WTC11 (cell line): ENCODE measurements around the gene NFATC3. TPM values are rescaled to one million over a fixed set of nuclear protein-coding genes. Genes with fewer than 3 reads are reported as not detected.

Experiments
- ATAC-seq: fragments of 200-7000 bp; cut with Tn5 transposase; 2 replicates; pipeline ENCODE4 v1.10.0; 2021; ENCODE audit warnings: mild to moderate bottlenecking, moderate library complexity
- CTCF ChIA-PET: fragments of 300-600 bp; sonication (Branson Sonifier 250); formaldehyde crosslinking; loops from one replicate; lab custom pipeline; 2021; ENCODE audit warnings: antibody characterized with exemption; lab: Charles Lee
- POLR2A ChIA-PET: fragments of 350-600 bp; sonication (Branson Sonifier 250); formaldehyde crosslinking; loops from one replicate; lab custom pipeline; 2021; ENCODE audit warnings: antibody characterized with exemption; lab: Charles Lee
- DNase-seq: peaks from one replicate; pipeline ENCODE4 v3.0.0; 2021; ENCODE audit warnings: low spot score
- H3K27ac Mint-ChIP-seq: 2 replicates; pipeline ENCODE4 v1.8.0; 2021; ENCODE audit warnings: mixed read lengths
- H3K27me3 Mint-ChIP-seq: 2 replicates; pipeline ENCODE4 v1.8.0; 2021; ENCODE audit warnings: low read depth, mild to moderate bottlenecking, moderate library complexity, mixed read lengths
- H3K36me3 Mint-ChIP-seq: 2 replicates; pipeline ENCODE4 v1.8.0; 2021; ENCODE audit warnings: mixed read lengths
- H3K4me1 Mint-ChIP-seq: 2 replicates; pipeline ENCODE4 v1.8.0; 2022; ENCODE audit warnings: mixed read lengths
- H3K4me3 Mint-ChIP-seq: 2 replicates; pipeline ENCODE4 v1.8.0; 2021; ENCODE audit warnings: mild to moderate bottlenecking, moderate library complexity, mixed read lengths
- H3K9me3 Mint-ChIP-seq: 2 replicates; pipeline ENCODE4 v1.8.0; 2021; ENCODE audit warnings: mixed read lengths
- CBFB ChIP-seq: sonication (generic); formaldehyde crosslinking; IDR thresholded peaks from 2 replicates; pipeline ENCODE4 v1.8.1; 2022; ENCODE audit warnings: mild to moderate bottlenecking, low read depth, missing genetic modification reagents
- CREM ChIP-seq: sonication (generic); formaldehyde crosslinking; IDR thresholded peaks from 2 replicates; pipeline ENCODE4 v1.8.1; 2022; ENCODE audit warnings: mild to moderate bottlenecking, missing genetic modification reagents, moderate library complexity
- ESRRA ChIP-seq: sonication (generic); formaldehyde crosslinking; IDR thresholded peaks from 2 replicates; pipeline ENCODE4 v1.8.1; 2022; ENCODE audit warnings: mild to moderate bottlenecking, missing genetic modification reagents, borderline replicate concordance
- FOXJ3 ChIP-seq: sonication (generic); formaldehyde crosslinking; IDR thresholded peaks from 2 replicates; pipeline ENCODE4 v1.9.0; 2021; ENCODE audit warnings: missing genetic modification reagents, mild to moderate bottlenecking, borderline replicate concordance
- FOXP1 ChIP-seq: sonication (generic); formaldehyde crosslinking; IDR thresholded peaks from 2 replicates; pipeline ENCODE4 v1.8.0; 2022; ENCODE audit warnings: missing genetic modification reagents, mild to moderate bottlenecking, moderate library complexity, borderline replicate concordance
- GABPB1 ChIP-seq: sonication (generic); formaldehyde crosslinking; IDR thresholded peaks from 2 replicates; pipeline ENCODE4 v1.8.1; 2023; ENCODE audit warnings: mild to moderate bottlenecking, missing genetic modification reagents
- GRHL2 ChIP-seq: fragments of 250-450 bp; sonication (Bioruptor Pico); IDR thresholded peaks from 2 replicates; pipeline ENCODE4 v1.8.0; 2022; ENCODE audit warnings: mild to moderate bottlenecking, moderate library complexity; ENCODE audit not compliant: insufficient replicate concordance, severe bottlenecking
- IRF1 ChIP-seq: sonication (generic); formaldehyde crosslinking; IDR thresholded peaks from 2 replicates; pipeline ENCODE4 v1.8.0; 2023; ENCODE audit warnings: missing genetic modification reagents
- IRF2 ChIP-seq: sonication (generic); formaldehyde crosslinking; IDR thresholded peaks from 2 replicates; pipeline ENCODE4 v1.8.0; 2022; ENCODE audit warnings: low read depth, missing genetic modification reagents, borderline replicate concordance
- NR3C1 ChIP-seq: sonication (generic); formaldehyde crosslinking; conservative IDR thresholded peaks from 2 replicates; pipeline ENCODE4 v1.8.1; 2023; ENCODE audit warnings: low read depth, mild to moderate bottlenecking, missing genetic modification reagents
- SOX15 ChIP-seq: fragments of 250-450 bp; sonication (Bioruptor Pico); IDR thresholded peaks from 2 replicates; pipeline ENCODE4 v1.9.0; 2021; ENCODE audit warnings: mild to moderate bottlenecking
- TEAD4 ChIP-seq: sonication (generic); formaldehyde crosslinking; IDR thresholded peaks from 2 replicates; pipeline ENCODE4 v1.8.0; 2022; ENCODE audit warnings: mild to moderate bottlenecking, missing genetic modification reagents
- TP53 ChIP-seq: sonication (generic); formaldehyde crosslinking; IDR thresholded peaks from 2 replicates; pipeline ENCODE4 v1.8.1; 2023; ENCODE audit warnings: mild to moderate bottlenecking, missing genetic modification reagents
- ZBTB21 ChIP-seq: sonication (generic); formaldehyde crosslinking; IDR thresholded peaks from 2 replicates; pipeline ENCODE4 v1.8.1; 2023; ENCODE audit warnings: mild to moderate bottlenecking, missing genetic modification reagents, borderline replicate concordance
- ZMAT4 ChIP-seq: fragments of 250-450 bp; sonication (Bioruptor Pico); IDR thresholded peaks from 2 replicates; pipeline ENCODE4 v1.9.0; 2021; ENCODE audit warnings: mild to moderate bottlenecking
- ZNF121 ChIP-seq: sonication (generic); formaldehyde crosslinking; IDR thresholded peaks from 2 replicates; pipeline ENCODE4 v1.8.0; 2023; ENCODE audit warnings: missing genetic modification reagents
- ZNF317 ChIP-seq: sonication (generic); formaldehyde crosslinking; IDR thresholded peaks from 2 replicates; pipeline ENCODE4 v1.8.1; 2023; ENCODE audit warnings: low read depth, mild to moderate bottlenecking, moderate library complexity, missing genetic modification reagents, borderline replicate concordance
- ZNF396 ChIP-seq: fragments of 250-450 bp; sonication (Bioruptor Pico); IDR thresholded peaks from 2 replicates; pipeline ENCODE4 v1.8.0; 2021; ENCODE audit warnings: mild to moderate bottlenecking, moderate library complexity, borderline replicate concordance
- total RNA-seq: library from RNA; stranded (reverse); gene quantifications from 3 replicates; pipeline ENCODE4 v1.2.3, GENCODE V29; 2021
- TF ChIP-seq, protein P1 (sequence below): sonication (generic); formaldehyde crosslinking; IDR thresholded peaks from 2 replicates; pipeline ENCODE4 v1.8.1; 2023; ENCODE audit warnings: mild to moderate bottlenecking, missing genetic modification reagents, borderline replicate concordance
- TF ChIP-seq, protein P2 (sequence below): sonication (generic); formaldehyde crosslinking; conservative IDR thresholded peaks from 2 replicates; pipeline ENCODE4 v1.8.1; 2023; ENCODE audit warnings: mild to moderate bottlenecking, low read depth, missing genetic modification reagents, moderate library complexity
- TF ChIP-seq, protein P3 (sequence below): sonication (generic); formaldehyde crosslinking; IDR thresholded peaks from 2 replicates; pipeline ENCODE4 v1.8.0; 2022; ENCODE audit warnings: mild to moderate bottlenecking, missing genetic modification reagents
- TF ChIP-seq, protein P4 (sequence below): fragments of 250-450 bp; sonication (Bioruptor Pico); IDR thresholded peaks from 2 replicates; pipeline ENCODE4 v2.1.2; 2022; ENCODE audit warnings: mild to moderate bottlenecking, moderate library complexity
- TF ChIP-seq, protein P5 (sequence below): sonication (generic); formaldehyde crosslinking; IDR thresholded peaks from 2 replicates; pipeline ENCODE4 v1.8.1; 2022; ENCODE audit warnings: missing genetic modification reagents, borderline replicate concordance

Gene NFATC3
- total RNA-seq, 1 experiment from 2014 or later: 34.6 TPM

- TF ChIP-seq, protein P1, sequence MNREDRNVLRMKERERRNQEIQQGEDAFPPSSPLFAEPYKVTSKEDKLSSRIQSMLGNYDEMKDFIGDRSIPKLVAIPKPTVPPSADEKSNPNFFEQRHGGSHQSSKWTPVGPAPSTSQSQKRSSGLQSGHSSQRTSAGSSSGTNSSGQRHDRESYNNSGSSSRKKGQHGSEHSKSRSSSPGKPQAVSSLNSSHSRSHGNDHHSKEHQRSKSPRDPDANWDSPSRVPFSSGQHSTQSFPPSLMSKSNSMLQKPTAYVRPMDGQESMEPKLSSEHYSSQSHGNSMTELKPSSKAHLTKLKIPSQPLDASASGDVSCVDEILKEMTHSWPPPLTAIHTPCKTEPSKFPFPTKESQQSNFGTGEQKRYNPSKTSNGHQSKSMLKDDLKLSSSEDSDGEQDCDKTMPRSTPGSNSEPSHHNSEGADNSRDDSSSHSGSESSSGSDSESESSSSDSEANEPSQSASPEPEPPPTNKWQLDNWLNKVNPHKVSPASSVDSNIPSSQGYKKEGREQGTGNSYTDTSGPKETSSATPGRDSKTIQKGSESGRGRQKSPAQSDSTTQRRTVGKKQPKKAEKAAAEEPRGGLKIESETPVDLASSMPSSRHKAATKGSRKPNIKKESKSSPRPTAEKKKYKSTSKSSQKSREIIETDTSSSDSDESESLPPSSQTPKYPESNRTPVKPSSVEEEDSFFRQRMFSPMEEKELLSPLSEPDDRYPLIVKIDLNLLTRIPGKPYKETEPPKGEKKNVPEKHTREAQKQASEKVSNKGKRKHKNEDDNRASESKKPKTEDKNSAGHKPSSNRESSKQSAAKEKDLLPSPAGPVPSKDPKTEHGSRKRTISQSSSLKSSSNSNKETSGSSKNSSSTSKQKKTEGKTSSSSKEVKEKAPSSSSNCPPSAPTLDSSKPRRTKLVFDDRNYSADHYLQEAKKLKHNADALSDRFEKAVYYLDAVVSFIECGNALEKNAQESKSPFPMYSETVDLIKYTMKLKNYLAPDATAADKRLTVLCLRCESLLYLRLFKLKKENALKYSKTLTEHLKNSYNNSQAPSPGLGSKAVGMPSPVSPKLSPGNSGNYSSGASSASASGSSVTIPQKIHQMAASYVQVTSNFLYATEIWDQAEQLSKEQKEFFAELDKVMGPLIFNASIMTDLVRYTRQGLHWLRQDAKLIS (CRISPR knock-in tag): no peak
- TF ChIP-seq SOX15 (CRISPR knock-in tag) (no peak), TP53 (CRISPR knock-in tag) (no peak), IRF1 (no peak), CREM (no peak)
- TF ChIP-seq, protein P2, sequence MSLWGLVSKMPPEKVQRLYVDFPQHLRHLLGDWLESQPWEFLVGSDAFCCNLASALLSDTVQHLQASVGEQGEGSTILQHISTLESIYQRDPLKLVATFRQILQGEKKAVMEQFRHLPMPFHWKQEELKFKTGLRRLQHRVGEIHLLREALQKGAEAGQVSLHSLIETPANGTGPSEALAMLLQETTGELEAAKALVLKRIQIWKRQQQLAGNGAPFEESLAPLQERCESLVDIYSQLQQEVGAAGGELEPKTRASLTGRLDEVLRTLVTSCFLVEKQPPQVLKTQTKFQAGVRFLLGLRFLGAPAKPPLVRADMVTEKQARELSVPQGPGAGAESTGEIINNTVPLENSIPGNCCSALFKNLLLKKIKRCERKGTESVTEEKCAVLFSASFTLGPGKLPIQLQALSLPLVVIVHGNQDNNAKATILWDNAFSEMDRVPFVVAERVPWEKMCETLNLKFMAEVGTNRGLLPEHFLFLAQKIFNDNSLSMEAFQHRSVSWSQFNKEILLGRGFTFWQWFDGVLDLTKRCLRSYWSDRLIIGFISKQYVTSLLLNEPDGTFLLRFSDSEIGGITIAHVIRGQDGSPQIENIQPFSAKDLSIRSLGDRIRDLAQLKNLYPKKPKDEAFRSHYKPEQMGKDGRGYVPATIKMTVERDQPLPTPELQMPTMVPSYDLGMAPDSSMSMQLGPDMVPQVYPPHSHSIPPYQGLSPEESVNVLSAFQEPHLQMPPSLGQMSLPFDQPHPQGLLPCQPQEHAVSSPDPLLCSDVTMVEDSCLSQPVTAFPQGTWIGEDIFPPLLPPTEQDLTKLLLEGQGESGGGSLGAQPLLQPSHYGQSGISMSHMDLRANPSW: no peak
Observed at GRCh38 chr16:68049449-68049848, 35.7 kb upstream of the NFATC3 start (continued).

GRCh38 chr16:68055395-68055794 lies 29.8 kb upstream of the NFATC3 start:
- H3K27ac Mint-ChIP-seq: no peak overlapping the region
- H3K9me3 Mint-ChIP-seq: no peaks in the 10 kb centered on the region
- no peaks in the 10 kb centered on the region for H3K4me1 Mint-ChIP-seq
- ChIA-PET CTCF (interaction anchor here (1.0 kb wide), 1 partner anchor 15 kb away, joined by 4 read pairs; no protein-coding TSS in a partner anchor), POLR2A (interaction anchor here (0.7 kb wide), 1 partner anchor 32 kb away, joined by 9 read pairs; the partner anchor contains the start of genes DDX28 and DUS2)
- no peaks in the 10 kb centered on the region for H3K27me3 Mint-ChIP-seq
- peaks cover 21% of the 10 kb centered on the region for H3K36me3 Mint-ChIP-seq
- no peak overlapping the region for H3K4me3 Mint-ChIP-seq
- no peak for ATAC-seq
- TF ChIP-seq ZNF396: no peak
- TF ChIP-seq NR3C1 (CRISPR knock-in tag): no peak
- TF ChIP-seq GABPB1: no peak
- TF ChIP-seq ZNF317 (CRISPR knock-in tag): no peak
- no peak for TF ChIP-seq TEAD4
- TF ChIP-seq IRF2: no peak
- no peak for TF ChIP-seq FOXP1 (CRISPR knock-in tag)
- TF ChIP-seq, protein P3, sequence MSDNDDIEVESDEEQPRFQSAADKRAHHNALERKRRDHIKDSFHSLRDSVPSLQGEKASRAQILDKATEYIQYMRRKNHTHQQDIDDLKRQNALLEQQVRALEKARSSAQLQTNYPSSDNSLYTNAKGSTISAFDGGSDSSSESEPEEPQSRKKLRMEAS (CRISPR knock-in tag): no peak
- TF ChIP-seq ESRRA (CRISPR knock-in tag): no peak
- TF ChIP-seq TP53 (CRISPR knock-in tag): no peak
- no peak for TF ChIP-seq ZBTB21 (CRISPR knock-in tag)
- TF ChIP-seq, protein P2: no peak
- TF ChIP-seq, protein P4, sequence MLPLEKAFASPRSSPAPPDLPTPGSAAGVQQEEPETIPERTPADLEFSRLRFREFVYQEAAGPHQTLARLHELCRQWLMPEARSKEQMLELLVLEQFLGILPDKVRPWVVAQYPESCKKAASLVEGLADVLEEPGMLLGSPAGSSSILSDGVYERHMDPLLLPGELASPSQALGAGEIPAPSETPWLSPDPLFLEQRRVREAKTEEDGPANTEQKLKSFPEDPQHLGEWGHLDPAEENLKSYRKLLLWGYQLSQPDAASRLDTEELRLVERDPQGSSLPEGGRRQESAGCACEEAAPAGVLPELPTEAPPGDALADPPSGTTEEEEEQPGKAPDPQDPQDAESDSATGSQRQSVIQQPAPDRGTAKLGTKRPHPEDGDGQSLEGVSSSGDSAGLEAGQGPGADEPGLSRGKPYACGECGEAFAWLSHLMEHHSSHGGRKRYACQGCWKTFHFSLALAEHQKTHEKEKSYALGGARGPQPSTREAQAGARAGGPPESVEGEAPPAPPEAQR (CRISPR knock-in tag): no peak
- no peak for TF ChIP-seq GRHL2 (CRISPR knock-in tag)
- no peak for TF ChIP-seq FOXJ3 (CRISPR knock-in tag)
- TF ChIP-seq, protein P5, sequence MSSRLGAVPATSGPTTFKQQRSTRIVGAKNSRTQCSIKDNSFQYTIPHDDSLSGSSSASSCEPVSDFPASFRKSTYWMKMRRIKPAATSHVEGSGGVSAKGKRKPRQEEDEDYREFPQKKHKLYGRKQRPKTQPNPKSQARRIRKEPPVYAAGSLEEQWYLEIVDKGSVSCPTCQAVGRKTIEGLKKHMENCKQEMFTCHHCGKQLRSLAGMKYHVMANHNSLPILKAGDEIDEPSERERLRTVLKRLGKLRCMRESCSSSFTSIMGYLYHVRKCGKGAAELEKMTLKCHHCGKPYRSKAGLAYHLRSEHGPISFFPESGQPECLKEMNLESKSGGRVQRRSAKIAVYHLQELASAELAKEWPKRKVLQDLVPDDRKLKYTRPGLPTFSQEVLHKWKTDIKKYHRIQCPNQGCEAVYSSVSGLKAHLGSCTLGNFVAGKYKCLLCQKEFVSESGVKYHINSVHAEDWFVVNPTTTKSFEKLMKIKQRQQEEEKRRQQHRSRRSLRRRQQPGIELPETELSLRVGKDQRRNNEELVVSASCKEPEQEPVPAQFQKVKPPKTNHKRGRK (CRISPR knock-in tag): no peak
- no peak for TF ChIP-seq ZMAT4 (CRISPR knock-in tag)
- no peak for TF ChIP-seq ZNF121
- TF ChIP-seq CBFB (CRISPR knock-in tag): no peak
- no peak for DNase-seq
